Astrocyte (in vitro differentiated cells and primary cell): Measurements from ENCODE around the gene SLC29A3. TPM values are rescaled to one million over a fixed set of nuclear protein-coding genes. Genes with fewer than 3 reads are reported as not detected.

Source experiments
- DNase-seq: peaks from one replicate; pipeline ENCODE4 v3.0.0-alpha.2; 2010; ENCODE audit warnings: low read depth
- FAIRE-seq: peaks from 2 replicates; lab custom pipeline; 2011; peaks lifted over from hg19 to GRCh38; lab: Jason Lieb, UNC
- H2AFZ ChIP-seq: 2 replicates; pipeline ENCODE4 v1.6.0; 2012; ENCODE audit warnings: low read depth, low read length, inconsistent platforms
- H3K27ac ChIP-seq: 2 replicates; pipeline ENCODE4 v1.5.1; 2011; ENCODE audit warnings: low read depth, low read length, inconsistent platforms
- H3K27me3 ChIP-seq: 2 replicates; pipeline ENCODE4 v1.6.0; 2011; ENCODE audit warnings: low read length, inconsistent platforms; ENCODE audit not compliant: insufficient read depth
- H3K36me3 ChIP-seq: 2 replicates; pipeline ENCODE4 v1.5.1; 2011; ENCODE audit warnings: low read length, inconsistent platforms; ENCODE audit not compliant: insufficient read depth
- H3K4me1 ChIP-seq: 2 replicates; pipeline ENCODE4 v1.5.1; 2011; ENCODE audit warnings: low read length, inconsistent platforms; ENCODE audit not compliant: insufficient read depth
- H3K4me2 ChIP-seq: 2 replicates; pipeline ENCODE4 v1.6.0; 2012; ENCODE audit warnings: low read length, inconsistent platforms
- H3K4me3 ChIP-seq: 2 replicates; pipeline ENCODE4 v1.5.1; 2011; ENCODE audit warnings: low read depth, mild to moderate bottlenecking, low read length, inconsistent platforms; ENCODE audit not compliant: insufficient read depth
- H3K79me2 ChIP-seq: 2 replicates; pipeline ENCODE4 v1.6.0; 2012; ENCODE audit warnings: mild to moderate bottlenecking, low read length, inconsistent platforms; ENCODE audit not compliant: insufficient read depth
- H3K9ac ChIP-seq: 2 replicates; pipeline ENCODE4 v1.6.0; 2012; ENCODE audit warnings: mild to moderate bottlenecking, low read length, inconsistent platforms
- H3K9me3 ChIP-seq: 2 replicates; pipeline ENCODE4 v1.5.1; 2012; ENCODE audit warnings: low read depth, mild to moderate bottlenecking, low read length, inconsistent platforms; ENCODE audit not compliant: insufficient read depth
- H4K20me1 ChIP-seq: 2 replicates; pipeline ENCODE4 v1.6.0; 2012; ENCODE audit warnings: low read length, inconsistent platforms; ENCODE audit not compliant: insufficient read depth
- H3K27ac Mint-ChIP-seq: one replicate; pipeline ENCODE4 v1.8.0; 2021; ENCODE audit warnings: mild to moderate bottlenecking, mixed read lengths; ENCODE audit not compliant: unreplicated experiment
- H3K27me3 Mint-ChIP-seq: one replicate; pipeline ENCODE4 v1.8.0; 2021; ENCODE audit warnings: low read depth, mixed read lengths; ENCODE audit not compliant: unreplicated experiment
- H3K36me3 Mint-ChIP-seq: one replicate; pipeline ENCODE4 v1.8.0; 2021; ENCODE audit warnings: low read depth, mixed read lengths; ENCODE audit not compliant: unreplicated experiment
- H3K4me1 Mint-ChIP-seq: one replicate; pipeline ENCODE4 v1.8.0; 2021; ENCODE audit warnings: low read depth, mixed read lengths; ENCODE audit not compliant: unreplicated experiment
- H3K4me3 Mint-ChIP-seq: one replicate; pipeline ENCODE4 v1.8.0; 2021; ENCODE audit warnings: mild to moderate bottlenecking, moderate library complexity, mixed read lengths; ENCODE audit not compliant: unreplicated experiment
- H3K9me3 Mint-ChIP-seq: one replicate; pipeline ENCODE4 v1.8.0; 2021; ENCODE audit warnings: mild to moderate bottlenecking, mixed read lengths; ENCODE audit not compliant: unreplicated experiment
- CTCF ChIP-seq: IDR thresholded peaks from 2 replicates; pipeline ENCODE4 v1.5.1; 2011; ENCODE audit warnings: low read depth, mild to moderate bottlenecking, inconsistent platforms, low read length, moderate library complexity; ENCODE audit not compliant: insufficient read depth
- EZH2 ChIP-seq: IDR thresholded peaks from 2 replicates; pipeline ENCODE4 v1.6.1; 2012; ENCODE audit warnings: mild to moderate bottlenecking, low read length, inconsistent platforms; ENCODE audit not compliant: insufficient read depth
- total RNA-seq: library from RNA; stranded (reverse); gene quantifications from 2 replicates; pipeline ENCODE4 v1.2.1, GENCODE V29; 2021

Gene SLC29A3
- total RNA-seq, 1 donor from 2014 or later = 3.4 TPM

GRCh38 chr10:71303569-71303907, 15.5 kb upstream of the SLC29A3 start:
- Histone ChIP-seq H2AFZ (no peak overlapping the region), H3K36me3 (no peaks in the 10 kb centered on the region), H4K20me1 (peaks cover 13% of the 10 kb centered on the region), H3K9ac (no peak overlapping the region), H3K79me2 (no peaks in the 10 kb centered on the region), H3K4me1 (no peaks in the 10 kb centered on the region), H3K4me2 (no peak overlapping the region), H3K27me3 (no peaks in the 10 kb centered on the region), H3K4me3 (no peak overlapping the region), H3K9me3 (no peaks in the 10 kb centered on the region), H3K27ac (no peak overlapping the region)
- FAIRE-seq = no peak
- no peaks in the 10 kb centered on the region for H3K9me3 Mint-ChIP-seq
- H3K27ac Mint-ChIP-seq = no peak overlapping the region
- no peak for DNase-seq
- peaks cover 19% of the 10 kb centered on the region for H3K27me3 Mint-ChIP-seq
- TF ChIP-seq CTCF (no peak), EZH2 (no peak)
- peaks cover 7% of the 10 kb centered on the region for H3K36me3 Mint-ChIP-seq
- H3K4me3 Mint-ChIP-seq = no peak overlapping the region
- peaks cover 3% of the 10 kb centered on the region for H3K4me1 Mint-ChIP-seq

GRCh38 chr10:71304914-71305313, 14.1 kb upstream of the SLC29A3 start:
- H3K4me1 ChIP-seq = no peaks in the 10 kb centered on the region
- no peaks in the 10 kb centered on the region for H3K36me3 ChIP-seq
- DNase-seq (no peak), FAIRE-seq (no peak)
- H3K9me3 Mint-ChIP-seq = no peaks in the 10 kb centered on the region
- H3K27ac ChIP-seq = no peak overlapping the region
- H3K9me3 ChIP-seq = no peaks in the 10 kb centered on the region
- H3K79me2 ChIP-seq = no peaks in the 10 kb centered on the region
- H2AFZ ChIP-seq = no peak overlapping the region
- H4K20me1 ChIP-seq = peaks cover 12% of the 10 kb centered on the region
- peaks cover 6% of the 10 kb centered on the region for H3K27me3 ChIP-seq
- H3K9ac ChIP-seq = no peak overlapping the region
- no peak overlapping the region for H3K4me2 ChIP-seq
- no peak overlapping the region for H3K27ac Mint-ChIP-seq
- H3K4me3 ChIP-seq = no peak overlapping the region
- H3K4me1 Mint-ChIP-seq = peaks cover 3% of the 10 kb centered on the region
- peaks cover 3% of the 10 kb centered on the region for H3K36me3 Mint-ChIP-seq
- H3K4me3 Mint-ChIP-seq = no peak overlapping the region
- H3K27me3 Mint-ChIP-seq = peaks cover 23% of the 10 kb centered on the region
- TF ChIP-seq EZH2 (no peak), CTCF (no peak)

GRCh38 chr10:71306979-71307378, 12.1 kb upstream of the SLC29A3 start:
- H3K9me3 Mint-ChIP-seq = no peaks in the 10 kb centered on the region
- DNase-seq = no peak
- FAIRE-seq = no peak
- peaks cover 3% of the 10 kb centered on the region for H3K4me1 Mint-ChIP-seq
- no peaks in the 10 kb centered on the region for H3K4me1 ChIP-seq
- peaks cover 12% of the 10 kb centered on the region for H3K27me3 ChIP-seq
- TF ChIP-seq EZH2 = no peak
- no peak overlapping the region for H3K4me3 Mint-ChIP-seq
- H3K27ac ChIP-seq = no peak overlapping the region
- H3K4me3 ChIP-seq = no peak overlapping the region
- H3K36me3 ChIP-seq = no peaks in the 10 kb centered on the region
- peaks cover 30% of the 10 kb centered on the region for H3K27me3 Mint-ChIP-seq
- H2AFZ ChIP-seq = no peak overlapping the region
- no peak overlapping the region for H3K9ac ChIP-seq
- H3K4me2 ChIP-seq = no peak overlapping the region
- no peaks in the 10 kb centered on the region for H3K79me2 ChIP-seq
- no peaks in the 10 kb centered on the region for H3K9me3 ChIP-seq
- H3K27ac Mint-ChIP-seq = no peak overlapping the region
- peaks cover 9% of the 10 kb centered on the region for H4K20me1 ChIP-seq
- peaks cover 5% of the 10 kb centered on the region for H3K36me3 Mint-ChIP-seq
